ENCODE measurements around the gene PTPRT.

The PTPRT gene

DNA sequence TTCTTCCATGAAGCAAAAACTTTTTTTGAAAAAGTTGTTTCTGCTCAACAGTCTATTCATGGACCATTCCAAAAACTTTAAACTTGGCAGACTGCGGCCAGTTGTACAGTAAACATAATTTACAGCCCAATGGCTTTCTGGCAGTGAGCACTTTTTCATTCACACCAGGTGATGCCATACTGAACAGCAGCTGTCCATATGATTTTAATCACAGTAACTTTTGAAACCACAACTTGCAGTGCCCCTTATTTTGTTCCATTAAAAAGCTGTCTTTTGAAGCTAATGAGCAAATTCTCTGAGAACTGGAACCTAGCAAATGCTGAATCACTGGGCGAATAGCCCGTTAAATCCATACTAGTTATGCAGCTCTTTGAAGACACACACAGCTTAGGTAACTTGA lies 576.6 kb downstream of the PTPRT start:
- no peak overlapping the region for H3K4me3 ChIP-seq (ENCODE audit: low read depth, low read length)
- CTCF ChIA-PET, result interaction anchor here (0.6 kb wide), 1 partner anchor 1688 kb away, joined by 3 read pairs; no protein-coding TSS in a partner anchor

DNA sequence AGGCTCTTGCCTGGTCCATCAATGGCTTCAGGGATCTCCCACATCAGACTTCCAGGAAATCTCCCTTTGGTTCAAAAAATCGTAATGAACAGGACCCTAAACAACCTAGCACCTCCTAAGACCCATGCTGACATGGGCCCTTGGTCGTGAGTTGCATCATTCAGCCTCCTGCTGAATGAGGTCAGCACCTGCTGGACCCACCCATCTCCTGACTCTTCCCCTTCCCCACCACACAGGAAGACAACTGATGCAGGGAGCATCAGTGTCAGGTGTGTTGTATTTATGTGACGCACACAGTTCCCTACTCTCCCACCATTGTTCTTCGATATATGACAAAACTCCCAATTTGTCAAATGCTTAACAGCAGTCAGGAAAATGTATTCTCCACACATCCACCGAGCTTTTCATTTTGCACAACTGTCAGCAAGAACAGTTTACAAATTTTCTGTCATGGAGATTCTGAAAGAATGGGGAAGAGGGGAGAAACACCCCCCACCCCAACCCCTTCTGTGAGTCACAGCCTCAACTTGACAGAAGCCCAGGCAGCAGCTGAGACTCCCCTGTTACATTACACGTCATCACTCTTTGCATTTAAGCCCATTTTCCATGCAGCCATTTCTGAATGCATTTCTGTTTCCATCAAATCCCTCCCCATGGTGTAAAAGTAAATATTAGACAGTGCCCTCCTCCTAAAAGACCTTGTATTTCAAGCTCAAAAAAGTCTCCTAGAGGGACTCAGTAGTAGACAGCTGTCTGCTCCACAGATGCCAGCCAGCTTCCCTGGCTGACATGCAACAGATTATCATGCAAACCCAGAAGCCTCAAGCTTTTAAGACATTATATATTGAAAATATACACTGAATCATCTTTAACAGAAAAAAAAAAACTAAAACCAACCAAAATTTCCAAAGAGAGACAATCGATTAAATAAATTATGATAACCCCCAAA lies 577.5 kb downstream of the PTPRT start:
- H3K27ac ChIP-seq (ENCODE audit: extremely low read depth, low read depth, low read length), result no peak overlapping the region
- ChIA-PET POLR2A (no interaction called here), CTCF (interaction anchor here (0.6 kb wide), 1 partner anchor 130 kb away, joined by 3 read pairs; no protein-coding TSS in a partner anchor)

More for the DNA sequence above, 576.6 kb downstream of the PTPRT start:
- TF ChIP-seq ZBTB20 (tag by site-specific recombination; IDR thresholded peaks at IDR 0.05), result no peak
- TF ChIP-seq, protein P1, sequence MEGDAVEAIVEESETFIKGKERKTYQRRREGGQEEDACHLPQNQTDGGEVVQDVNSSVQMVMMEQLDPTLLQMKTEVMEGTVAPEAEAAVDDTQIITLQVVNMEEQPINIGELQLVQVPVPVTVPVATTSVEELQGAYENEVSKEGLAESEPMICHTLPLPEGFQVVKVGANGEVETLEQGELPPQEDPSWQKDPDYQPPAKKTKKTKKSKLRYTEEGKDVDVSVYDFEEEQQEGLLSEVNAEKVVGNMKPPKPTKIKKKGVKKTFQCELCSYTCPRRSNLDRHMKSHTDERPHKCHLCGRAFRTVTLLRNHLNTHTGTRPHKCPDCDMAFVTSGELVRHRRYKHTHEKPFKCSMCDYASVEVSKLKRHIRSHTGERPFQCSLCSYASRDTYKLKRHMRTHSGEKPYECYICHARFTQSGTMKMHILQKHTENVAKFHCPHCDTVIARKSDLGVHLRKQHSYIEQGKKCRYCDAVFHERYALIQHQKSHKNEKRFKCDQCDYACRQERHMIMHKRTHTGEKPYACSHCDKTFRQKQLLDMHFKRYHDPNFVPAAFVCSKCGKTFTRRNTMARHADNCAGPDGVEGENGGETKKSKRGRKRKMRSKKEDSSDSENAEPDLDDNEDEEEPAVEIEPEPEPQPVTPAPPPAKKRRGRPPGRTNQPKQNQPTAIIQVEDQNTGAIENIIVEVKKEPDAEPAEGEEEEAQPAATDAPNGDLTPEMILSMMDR (tag by site-specific recombination; IDR thresholded peaks at IDR 0.05), result no peak
- no peak for TF ChIP-seq ZNF555 (tag by site-specific recombination; conservative IDR thresholded peaks at IDR 0.05)
- TF ChIP-seq, protein P2, sequence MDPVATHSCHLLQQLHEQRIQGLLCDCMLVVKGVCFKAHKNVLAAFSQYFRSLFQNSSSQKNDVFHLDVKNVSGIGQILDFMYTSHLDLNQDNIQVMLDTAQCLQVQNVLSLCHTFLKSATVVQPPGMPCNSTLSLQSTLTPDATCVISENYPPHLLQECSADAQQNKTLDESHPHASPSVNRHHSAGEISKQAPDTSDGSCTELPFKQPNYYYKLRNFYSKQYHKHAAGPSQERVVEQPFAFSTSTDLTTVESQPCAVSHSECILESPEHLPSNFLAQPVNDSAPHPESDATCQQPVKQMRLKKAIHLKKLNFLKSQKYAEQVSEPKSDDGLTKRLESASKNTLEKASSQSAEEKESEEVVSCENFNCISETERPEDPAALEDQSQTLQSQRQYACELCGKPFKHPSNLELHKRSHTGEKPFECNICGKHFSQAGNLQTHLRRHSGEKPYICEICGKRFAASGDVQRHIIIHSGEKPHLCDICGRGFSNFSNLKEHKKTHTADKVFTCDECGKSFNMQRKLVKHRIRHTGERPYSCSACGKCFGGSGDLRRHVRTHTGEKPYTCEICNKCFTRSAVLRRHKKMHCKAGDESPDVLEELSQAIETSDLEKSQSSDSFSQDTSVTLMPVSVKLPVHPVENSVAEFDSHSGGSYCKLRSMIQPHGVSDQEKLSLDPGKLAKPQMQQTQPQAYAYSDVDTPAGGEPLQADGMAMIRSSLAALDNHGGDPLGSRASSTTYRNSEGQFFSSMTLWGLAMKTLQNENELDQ (tag by site-specific recombination; IDR thresholded peaks at IDR 0.05; ENCODE audit: low read depth), result no peak
- no peak for TF ChIP-seq GLIS2 (tag by site-specific recombination; IDR thresholded peaks at IDR 0.05)
- TF ChIP-seq KLF10 (tag by site-specific recombination; IDR thresholded peaks at IDR 0.05), result no peak
- no peak for TF ChIP-seq IKZF3 (tag by site-specific recombination; IDR thresholded peaks at IDR 0.05)
- no peak for TF ChIP-seq BCL11A (tag by site-specific recombination; IDR thresholded peaks at IDR 0.05; ENCODE audit: low read depth)
- no peak for TF ChIP-seq ZNF416 (tag by site-specific recombination; IDR thresholded peaks at IDR 0.05)
- TF ChIP-seq, protein P3, sequence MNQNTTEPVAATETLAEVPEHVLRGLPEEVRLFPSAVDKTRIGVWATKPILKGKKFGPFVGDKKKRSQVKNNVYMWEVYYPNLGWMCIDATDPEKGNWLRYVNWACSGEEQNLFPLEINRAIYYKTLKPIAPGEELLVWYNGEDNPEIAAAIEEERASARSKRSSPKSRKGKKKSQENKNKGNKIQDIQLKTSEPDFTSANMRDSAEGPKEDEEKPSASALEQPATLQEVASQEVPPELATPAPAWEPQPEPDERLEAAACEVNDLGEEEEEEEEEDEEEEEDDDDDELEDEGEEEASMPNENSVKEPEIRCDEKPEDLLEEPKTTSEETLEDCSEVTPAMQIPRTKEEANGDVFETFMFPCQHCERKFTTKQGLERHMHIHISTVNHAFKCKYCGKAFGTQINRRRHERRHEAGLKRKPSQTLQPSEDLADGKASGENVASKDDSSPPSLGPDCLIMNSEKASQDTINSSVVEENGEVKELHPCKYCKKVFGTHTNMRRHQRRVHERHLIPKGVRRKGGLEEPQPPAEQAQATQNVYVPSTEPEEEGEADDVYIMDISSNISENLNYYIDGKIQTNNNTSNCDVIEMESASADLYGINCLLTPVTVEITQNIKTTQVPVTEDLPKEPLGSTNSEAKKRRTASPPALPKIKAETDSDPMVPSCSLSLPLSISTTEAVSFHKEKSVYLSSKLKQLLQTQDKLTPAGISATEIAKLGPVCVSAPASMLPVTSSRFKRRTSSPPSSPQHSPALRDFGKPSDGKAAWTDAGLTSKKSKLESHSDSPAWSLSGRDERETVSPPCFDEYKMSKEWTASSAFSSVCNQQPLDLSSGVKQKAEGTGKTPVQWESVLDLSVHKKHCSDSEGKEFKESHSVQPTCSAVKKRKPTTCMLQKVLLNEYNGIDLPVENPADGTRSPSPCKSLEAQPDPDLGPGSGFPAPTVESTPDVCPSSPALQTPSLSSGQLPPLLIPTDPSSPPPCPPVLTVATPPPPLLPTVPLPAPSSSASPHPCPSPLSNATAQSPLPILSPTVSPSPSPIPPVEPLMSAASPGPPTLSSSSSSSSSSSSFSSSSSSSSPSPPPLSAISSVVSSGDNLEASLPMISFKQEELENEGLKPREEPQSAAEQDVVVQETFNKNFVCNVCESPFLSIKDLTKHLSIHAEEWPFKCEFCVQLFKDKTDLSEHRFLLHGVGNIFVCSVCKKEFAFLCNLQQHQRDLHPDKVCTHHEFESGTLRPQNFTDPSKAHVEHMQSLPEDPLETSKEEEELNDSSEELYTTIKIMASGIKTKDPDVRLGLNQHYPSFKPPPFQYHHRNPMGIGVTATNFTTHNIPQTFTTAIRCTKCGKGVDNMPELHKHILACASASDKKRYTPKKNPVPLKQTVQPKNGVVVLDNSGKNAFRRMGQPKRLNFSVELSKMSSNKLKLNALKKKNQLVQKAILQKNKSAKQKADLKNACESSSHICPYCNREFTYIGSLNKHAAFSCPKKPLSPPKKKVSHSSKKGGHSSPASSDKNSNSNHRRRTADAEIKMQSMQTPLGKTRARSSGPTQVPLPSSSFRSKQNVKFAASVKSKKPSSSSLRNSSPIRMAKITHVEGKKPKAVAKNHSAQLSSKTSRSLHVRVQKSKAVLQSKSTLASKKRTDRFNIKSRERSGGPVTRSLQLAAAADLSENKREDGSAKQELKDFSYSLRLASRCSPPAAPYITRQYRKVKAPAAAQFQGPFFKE (tag by site-specific recombination; IDR thresholded peaks at IDR 0.05; ENCODE audit: borderline replicate concordance), result no peak
- TF ChIP-seq HOXC10 (CRISPR knock-in tag; IDR thresholded peaks at IDR 0.05), result no peak
- Histone ChIP-seq H3K36me3 (ENCODE audit: control insufficient read depth in 2 of 2, insufficient read depth in 1 of 2, low read length in 2 of 2) (no peaks in the 10 kb centered on the region), H3K27ac (ENCODE audit: extremely low read depth, low read depth, low read length) (no peak overlapping the region), H3K9me3 (ENCODE audit: control insufficient read depth, insufficient read depth, low read depth, low read length) (no peaks in the 10 kb centered on the region), H3K4me1 (ENCODE audit: control insufficient read depth, insufficient read depth, low read length) (no peaks in the 10 kb centered on the region)
- POLR2A ChIA-PET, result no interaction called here

More for the DNA sequence above, 577.5 kb downstream of the PTPRT start:
- H3K9me3 ChIP-seq (ENCODE audit: control insufficient read depth, insufficient read depth, low read depth, low read length), result no peaks in the 10 kb centered on the region
- H3K36me3 ChIP-seq (ENCODE audit: control insufficient read depth in 2 of 2, insufficient read depth in 1 of 2, low read length in 2 of 2), result no peaks in the 10 kb centered on the region
- no peaks in the 10 kb centered on the region for H3K4me1 ChIP-seq (ENCODE audit: control insufficient read depth, insufficient read depth, low read length)
- H3K4me3 ChIP-seq (ENCODE audit: low read depth, low read length), result no peak overlapping the region
- TF ChIP-seq ZNF785 (tag by site-specific recombination; IDR thresholded peaks at IDR 0.05) (no peak), MEIS1 (CRISPR knock-in tag; IDR thresholded peaks at IDR 0.05; ENCODE audit: borderline replicate concordance) (no peak), ZNF157 (tag by site-specific recombination; IDR thresholded peaks at IDR 0.05) (no peak), ZNF266 (tag by site-specific recombination; IDR thresholded peaks at IDR 0.05; ENCODE audit: low read depth) (no peak), REPIN1 (tag by site-specific recombination; IDR thresholded peaks at IDR 0.05; ENCODE audit: low read depth) (no peak), ZNF501 (tag by site-specific recombination; IDR thresholded peaks at IDR 0.05) (no peak), ZNF366 (tag by site-specific recombination; conservative IDR thresholded peaks at IDR 0.05) (no peak), WT1 (tag by site-specific recombination; IDR thresholded peaks at IDR 0.05) (no peak)
